Measurements from ENCODE around the gene MS4A14.

The MS4A14 gene

GRCh38 chr11:60390419-60390818 lies 5.8 kb upstream of the MS4A14 start:
- Histone ChIP-seq H3K36me3 (no peaks in the 10 kb centered on the region), H3K27me3 (no peaks in the 10 kb centered on the region), H3K4me3 (ENCODE audit: low read depth in 1 of 2, low read length in 1 of 2) (no peak overlapping the region), H3K9me3 (no peaks in the 10 kb centered on the region), H3K27ac (no peak overlapping the region), H3K4me1 (ENCODE audit: control insufficient read depth in 1 of 2, insufficient read depth in 1 of 2, low read depth in 1 of 2, low read length in 1 of 2) (peaks cover 14 to 22% of the 10 kb centered on the region in 2 experiments)
- TF ChIP-seq CTCF (IDR thresholded peaks at IDR 0.05) = no peak

GRCh38 chr11:60392361-60392760 lies 3.9 kb upstream of the MS4A14 start:
- Histone ChIP-seq H3K27me3 (no peaks in the 10 kb centered on the region), H3K27ac (no peak overlapping the region), H3K4me1 (ENCODE audit: control insufficient read depth in 1 of 2, insufficient read depth in 1 of 2, low read depth in 1 of 2, low read length in 1 of 2) (peaks cover 21 to 28% of the 10 kb centered on the region in 2 experiments), H3K9me3 (no peaks in the 10 kb centered on the region), H3K4me3 (ENCODE audit: low read depth in 1 of 2, low read length in 1 of 2) (no peak overlapping the region), H3K36me3 (no peaks in the 10 kb centered on the region)
- no peak for TF ChIP-seq CTCF (IDR thresholded peaks at IDR 0.05)

GRCh38 chr11:60393016-60393415 lies 3.2 kb upstream of the MS4A14 start:
- Histone ChIP-seq H3K36me3 (no peaks in the 10 kb centered on the region), H3K4me3 (ENCODE audit: low read depth in 1 of 2, low read length in 1 of 2) (no peak overlapping the region), H3K27me3 (no peaks in the 10 kb centered on the region), H3K4me1 (ENCODE audit: control insufficient read depth in 1 of 2, insufficient read depth in 1 of 2, low read depth in 1 of 2, low read length in 1 of 2) (peaks cover 21 to 31% of the 10 kb centered on the region in 2 experiments), H3K27ac (no peak overlapping the region), H3K9me3 (no peaks in the 10 kb centered on the region)
- TF ChIP-seq CTCF (IDR thresholded peaks at IDR 0.05) = no peak

GRCh38 chr11:60394666-60395380 lies 1.4 kb upstream of the MS4A14 start:
- Histone ChIP-seq H3K36me3 (no peaks in the 10 kb centered on the region), H3K9me3 (no peaks in the 10 kb centered on the region), H3K27me3 (no peaks in the 10 kb centered on the region), H3K4me3 (ENCODE audit: low read depth in 1 of 2, low read length in 1 of 2) (no peak overlapping the region), H3K27ac (no peak overlapping the region), H3K4me1 (ENCODE audit: control insufficient read depth in 1 of 2, insufficient read depth in 1 of 2, low read depth in 1 of 2, low read length in 1 of 2) (peaks cover 21 to 23% of the 10 kb centered on the region in 2 experiments)
- no peak for TF ChIP-seq CTCF (IDR thresholded peaks at IDR 0.05)

- H3K27ac ChIP-seq = peak overlapping the region; percentile 23
These were observed 540 bp downstream of the MS4A14 start for GRCh38 chr11:60396799-60397198.

More at GRCh38 chr11:60396799-60397198, 540 bp downstream of the MS4A14 start:
- H3K9me3 ChIP-seq = no peaks in the 10 kb centered on the region
- TF ChIP-seq CTCF (IDR thresholded peaks at IDR 0.05) = no peak
- no peak overlapping the region for H3K4me3 ChIP-seq (ENCODE audit: low read depth in 1 of 2, low read length in 1 of 2)
- H3K36me3 ChIP-seq = no peaks in the 10 kb centered on the region
- no peaks in the 10 kb centered on the region for H3K27me3 ChIP-seq
- H3K4me1 ChIP-seq (ENCODE audit: control insufficient read depth in 1 of 2, insufficient read depth in 1 of 2, low read depth in 1 of 2, low read length in 1 of 2) = peaks cover 17 to 23% of the 10 kb centered on the region in 2 experiments
